IPS DF 19.7 (cell line): ENCODE data around the gene ITPR2.
"Not testable (repeated sequence)": the region's sequence is repeated elsewhere in the genome, so short reads cannot be mapped to it uniquely, and the experiment has no call there.

Source experiments
- DNase-seq: peaks from one replicate; pipeline ENCODE4 v3.0.0-alpha.2; 2013; ENCODE audit warnings: low read depth, low spot score

The ITPR2 gene

GRCh38 chr12:26789731-26790644, 43.0 kb downstream of the ITPR2 start:
- no peak for DNase-seq

GRCh38 chr12:26786865-26787514, 46.0 kb downstream of the ITPR2 start:
- no peak for DNase-seq

- no peak for DNase-seq
Measured at GRCh38 chr12:26786491-26786864, 46.5 kb downstream of the ITPR2 start.

GRCh38 chr12:26783816-26784379, 49.1 kb downstream of the ITPR2 start:
- DNase-seq = not testable (repeated sequence)

- no peak for DNase-seq
Measured at GRCh38 chr12:26783131-26783526, 49.9 kb downstream of the ITPR2 start.

GRCh38 chr12:26782372-26783130, 50.4 kb downstream of the ITPR2 start:
- DNase-seq = no peak

GRCh38 chr12:26780656-26781055, 52.3 kb downstream of the ITPR2 start:
- not testable (repeated sequence) for DNase-seq

- DNase-seq = not testable (repeated sequence)
Measured at GRCh38 chr12:26778173-26778775, 54.7 kb downstream of the ITPR2 start.

GRCh38 chr12:26777236-26777635, 55.8 kb downstream of the ITPR2 start:
- DNase-seq = no peak

- DNase-seq = not testable (repeated sequence)
Measured at GRCh38 chr12:26775991-26776390, 57.0 kb downstream of the ITPR2 start.

- DNase-seq = no peak
Measured at GRCh38 chr12:26773313-26774104, 59.5 kb downstream of the ITPR2 start.

GRCh38 chr12:26771861-26772260, 61.1 kb downstream of the ITPR2 start:
- DNase-seq = no peak

GRCh38 chr12:26770239-26771070, 62.5 kb downstream of the ITPR2 start:
- DNase-seq = no peak

- no peak for DNase-seq
Measured at GRCh38 chr12:26769611-26770010, 63.4 kb downstream of the ITPR2 start.

GRCh38 chr12:26768611-26769603, 64.1 kb downstream of the ITPR2 start:
- DNase-seq = no peak

- DNase-seq = no peak
Measured at GRCh38 chr12:26767865-26768264, 65.1 kb downstream of the ITPR2 start.

- no peak for DNase-seq
Measured at GRCh38 chr12:26767116-26767515, 65.9 kb downstream of the ITPR2 start.

GRCh38 chr12:26762186-26762585, 70.8 kb downstream of the ITPR2 start:
- no peak for DNase-seq
